C4-2B (cell line): ENCODE results near the gene TRMT61B.

Experiments
- H3K27ac ChIP-seq: fragments of 450-650 bp; 2 replicates; pipeline ENCODE4 v1.5.1; 2017
- CTCF ChIP-seq: fragments of 450-650 bp; conservative IDR thresholded peaks from 2 replicates; pipeline ENCODE4 v1.5.1; 2017; ENCODE audit warnings: mild to moderate bottlenecking
- ZFX ChIP-seq: fragments of 450-650 bp; IDR thresholded peaks from 2 replicates; pipeline ENCODE4 v1.6.1; 2017

The TRMT61B gene

DNA sequence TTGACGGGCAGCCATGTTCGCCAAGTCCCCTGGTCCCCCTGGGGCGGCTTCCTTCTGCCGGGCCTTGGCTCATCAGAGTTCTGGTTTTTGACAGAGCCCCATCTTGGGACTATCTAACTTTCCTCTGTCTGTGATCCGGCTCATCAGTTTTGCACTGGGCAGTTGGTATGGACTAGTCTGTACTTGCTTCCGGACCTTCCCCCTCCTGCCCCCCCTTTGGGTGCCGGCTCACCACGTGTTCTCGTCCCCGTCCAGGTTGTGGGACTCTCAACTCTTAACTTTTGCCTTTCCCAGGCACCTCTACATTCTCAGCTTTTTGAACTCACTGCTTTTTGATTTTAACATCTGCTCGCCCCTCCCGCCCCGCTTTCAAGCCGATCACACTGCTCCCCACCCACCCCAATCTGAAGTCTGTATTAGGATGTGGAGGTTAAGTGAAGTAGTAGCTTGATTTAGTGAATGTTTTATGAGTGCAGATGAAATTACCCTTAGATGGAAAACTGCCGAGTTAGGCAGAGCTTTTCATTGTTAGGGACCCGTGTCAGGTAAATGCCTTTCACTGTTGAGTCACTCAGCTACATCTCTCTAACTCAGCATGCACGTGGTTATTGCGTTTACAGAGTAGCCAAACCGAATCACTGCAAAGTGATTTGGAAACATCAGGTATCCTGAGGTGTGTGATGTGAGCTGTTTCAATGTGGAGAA, 25.2 kb upstream of the TRMT61B start:
- H3K27ac ChIP-seq: peak overlapping the region; percentile 97
- TF ChIP-seq ZFX (peak; percentile 73), CTCF (no peak)

GRCh38 chr2:28894470-28895188, 24.5 kb upstream of the TRMT61B start, which contains the start of gene WDR43:
Gene WDR43, plus strand, starts transcription at chr2:28894667. Its CDS starts 32 bp downstream, at chr2:28894699.
- peak; percentile 96 for TF ChIP-seq ZFX
- TF ChIP-seq CTCF: no peak
- peak within 1 kb of the TSS; percentile 97 for H3K27ac ChIP-seq

DNA sequence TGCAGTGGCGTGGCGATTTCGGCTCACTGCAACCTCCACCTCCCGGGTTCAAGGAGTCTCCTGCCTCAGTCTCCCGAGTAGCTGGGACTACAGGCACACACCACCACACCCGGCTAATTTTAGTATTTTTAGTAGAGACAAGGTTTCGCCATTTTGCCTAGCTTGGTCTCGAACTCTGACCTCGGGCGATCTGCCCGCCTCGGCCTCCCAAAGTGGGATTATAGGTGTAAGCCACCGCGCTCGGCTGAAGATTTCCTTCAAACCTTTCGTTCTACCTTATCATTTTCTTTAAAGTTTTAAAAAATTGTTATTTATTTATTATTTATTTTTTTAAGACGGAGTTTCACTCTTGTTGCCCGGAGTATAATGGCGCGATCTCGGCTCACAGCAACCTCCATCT, 23.4 kb upstream of the TRMT61B start:
- TF ChIP-seq CTCF (no peak), ZFX (no peak)
- H3K27ac ChIP-seq: no peak overlapping the region

DNA sequence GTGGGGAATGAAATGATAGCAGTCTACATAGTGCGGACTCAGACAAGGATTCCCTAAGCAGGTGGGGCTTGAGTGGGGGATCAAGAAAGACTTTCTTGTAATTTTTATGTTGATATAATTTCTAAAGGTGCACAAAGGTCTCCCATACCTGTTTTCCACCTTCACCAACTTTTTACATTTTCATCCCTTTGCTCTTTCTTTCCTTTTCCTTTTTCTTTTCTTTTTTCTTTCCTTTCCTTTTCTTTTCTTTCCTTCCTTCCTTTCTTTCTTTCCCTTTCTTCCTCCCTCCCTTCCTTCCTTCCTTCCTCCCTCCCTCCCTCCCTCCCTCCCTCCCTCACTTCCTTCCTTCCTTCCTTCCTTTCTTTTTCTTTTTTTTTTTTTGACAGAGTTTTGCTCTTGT, 10.1 kb upstream of the TRMT61B start:
- TF ChIP-seq ZFX (no peak), CTCF (no peak)
- H3K27ac ChIP-seq: no peak overlapping the region

DNA sequence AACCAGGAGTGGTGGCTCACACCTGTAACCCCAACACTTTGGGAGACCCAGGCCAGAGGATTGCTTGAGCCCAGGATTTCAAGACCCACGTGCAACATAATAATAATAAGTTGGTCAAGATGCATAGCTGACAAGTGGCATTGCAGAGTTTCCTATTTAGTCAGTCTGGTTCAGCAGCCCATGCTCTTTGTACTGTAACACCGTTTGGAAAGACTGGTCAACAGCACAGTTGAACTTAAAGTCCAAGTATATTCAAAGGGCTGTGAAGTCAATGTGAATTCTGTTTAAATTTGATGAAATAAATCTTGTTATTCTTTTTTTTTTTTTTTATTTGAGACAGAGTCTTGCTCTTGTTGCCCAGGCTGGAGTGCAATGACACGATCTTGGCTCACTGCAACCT, 1.5 kb upstream of the TRMT61B start:
- no peak overlapping the region for H3K27ac ChIP-seq
- no peak for TF ChIP-seq CTCF

- peak overlapping the region; percentile 78 for H3K27ac ChIP-seq
- TF ChIP-seq ZFX (peak; percentile 55), CTCF (no peak)
Observed at GRCh38 chr2:28869494-28870145, 489 bp downstream of the TRMT61B start.

DNA sequence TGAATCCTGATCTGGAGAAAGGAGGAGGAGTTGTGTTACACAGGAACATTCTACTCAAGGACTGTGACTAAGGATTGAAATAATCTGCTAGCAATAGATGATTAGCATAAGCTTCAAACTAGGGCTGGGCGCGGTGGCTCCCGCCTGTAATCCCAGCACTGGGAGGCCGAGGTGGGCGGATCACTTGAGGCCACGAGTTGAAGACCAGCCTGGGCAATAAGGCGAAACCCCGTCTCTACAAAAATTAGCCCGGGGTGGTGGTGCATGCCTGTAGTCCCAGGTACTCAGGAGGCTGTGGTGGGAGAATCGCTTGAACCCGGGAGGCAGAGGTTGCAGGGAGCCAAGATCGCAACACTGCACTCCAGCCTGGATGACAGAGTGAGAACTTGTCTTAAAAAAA, 1.5 kb downstream of the TRMT61B start:
- no peak for TF ChIP-seq ZFX
- no peak for TF ChIP-seq CTCF
- H3K27ac ChIP-seq: no peak overlapping the region
